Adrenal gland (tissue), 12 donors: ENCODE data around the gene SBF2. TPM values are rescaled to one million over a fixed set of nuclear protein-coding genes. Genes with fewer than 3 reads are reported as not detected.
A peak's percentile ranks its signal among the peaks of the same experiment; 100 is the strongest.

ENCODE experiments used
- DNase-seq, 7 donors: peaks; one replicate each; pipeline ENCODE4 v3.0.0-alpha.2; 2019 to 2020
- H3K27ac ChIP-seq, 5 donors: fragments of 200-600 bp; sonication (generic) in 4 of 5; 1 replicate in 3 of 5; 2 replicates in 2 of 5; pipeline versions ENCODE4 v1.5.1 to v1.8.0; 2016 to 2020; ENCODE audit warnings: mild to moderate bottlenecking in 1 of 5
- H3K27me3 ChIP-seq: fragments of 200-600 bp; 2 replicates; pipeline ENCODE4 v1.8.0; 2021
- H3K36me3 ChIP-seq, 2 donors: fragments of 200-600 bp; replicated peaks in 1 of 2; 1 replicate in 1 of 2; 2 replicates in 1 of 2; pipeline versions ENCODE4 v1.5.1 to v1.8.0; 2018 to 2022
- H3K4me1 ChIP-seq, 2 donors: fragments of 200-600 bp; replicated peaks in 1 of 2; 1 replicate in 1 of 2; 2 replicates in 1 of 2; pipeline versions ENCODE4 v1.5.1 to v1.8.0; 2018 to 2021
- H3K4me3 ChIP-seq, 4 donors: fragments of 200-600 bp; sonication (generic) in 3 of 4; one replicate each; pipeline ENCODE4 v1.5.1; 2016 to 2018
- H3K9me3 ChIP-seq, 3 donors: fragments of 200-600 bp; sonication (generic) in 1 of 3; replicated peaks in 1 of 3; 1 replicate in 2 of 3; 2 replicates in 1 of 3; pipeline versions ENCODE4 v1.5.1 to v1.8.0; 2016 to 2021
- POLR2A ChIP-seq, 2 donors: fragments of 450-650 bp; IDR thresholded peaks; one replicate each; pipeline ENCODE4 v1.6.1; 2017; ENCODE audit warnings: antibody characterized with exemption in 2 of 2, mild to moderate bottlenecking in 2 of 2, moderate library complexity in 1 of 2
- WGBS, 4 donors: extraction: QIAGEN DNeasy Blood & Tissue Kit in 2 of 4; methylation state at CpG; one replicate each; pipeline versions ENCODE4 v1.1.5 to v1.1.7; 2013 to 2017; 5-methylcytosine and 5-hydroxymethylcytosine counted together
- intact Hi-C, 2 donors: fragments of 100-400 bp; cut with DNase I; formaldehyde crosslinking; loops; one replicate each; pipeline versions ENCODE4 v1.14.1 to v1.15.0; 2022 to 2023
- polyA plus RNA-seq, 3 donors: library from polyadenylated mRNA; stranded (reverse); fragments of 200-250 nt in 2 of 3; fragments of 350-450 nt in 1 of 3; fragmentation: Illumina TruSeq in 1 of 3; extraction: RNeasy Lipid Tissue Mini Kit (QIAGEN cat#74804) in 1 of 3; gene quantifications; one replicate each; pipeline ENCODE4 v1.2.3, GENCODE V29; 2013 to 2014
- total RNA-seq, 9 donors: library from RNA; depleted of rRNA in 4 of 9; stranded (reverse); fragments of >200 nt in 4 of 9; fragments of 120-200 nt in 1 of 9; fragmentation: NEBNext Ultra II Directional in 1 of 9; extraction: Animal tissue kit (Norgen Biotek cat#: 25700) in 1 of 9; gene quantifications; one replicate each; pipeline versions ENCODE4 v1.1.0 to v1.2.4, GENCODE V29; 2013 to 2023
- TF ChIP-seq, protein P1 (sequence below), 6 experiments: fragments of 450-650 bp in 4 of 6; fragments of 200-600 bp in 2 of 6; sonication (generic) in 1 of 6; IDR thresholded peaks; 1 replicate in 5 of 6; 2 replicates in 1 of 6; pipeline versions ENCODE4 v1.5.1 to v1.8.0; 2016 to 2021; ENCODE audit warnings: antibody characterized with exemption in 6 of 6, mild to moderate bottlenecking in 2 of 6, moderate library complexity in 1 of 6
- donor health status: healthy with polysubstance abuse.
- donor health status: Bipolar disorder and iron deficiency.
- donor health status: DM: yes; HTN: yes; CAD: no.
- donor health status: DM: no; HTN: no; CAD: no.
- donor health status: DM: no; HTN: no; CAD: no.
- donor health status: DM: yes; HTN: yes; CAD: no.

The SBF2 gene
- total and polyA plus RNA-seq, 12 donors, result 12.5 to 66.7 (median 38.0) TPM

GRCh38 chr11:9804419-9804902 is 489.6 kb downstream of the SBF2 start:
- Histone ChIP-seq H3K4me1 (peaks cover 0 to 15% of the 10 kb centered on the region in 2 donors), H3K4me3 (no peak overlapping the region), H3K36me3 (peaks cover 0 to 6% of the 10 kb centered on the region in 2 donors), H3K27ac (peak overlapping the region in 1 of 5 donors; percentile 19), H3K9me3 (no peaks in the 10 kb centered on the region), H3K27me3 (no peaks in the 10 kb centered on the region)
- DNase-seq, result no peak
- intact Hi-C loops, result no loop called here
- 83 to 94% (median 87%) methylated on average over 2 of the region's 2 CpGs for WGBS, 4 donors
- TF ChIP-seq POLR2A (IDR thresholded peaks at IDR 0.05), result no peak
- TF ChIP-seq, protein P1, sequence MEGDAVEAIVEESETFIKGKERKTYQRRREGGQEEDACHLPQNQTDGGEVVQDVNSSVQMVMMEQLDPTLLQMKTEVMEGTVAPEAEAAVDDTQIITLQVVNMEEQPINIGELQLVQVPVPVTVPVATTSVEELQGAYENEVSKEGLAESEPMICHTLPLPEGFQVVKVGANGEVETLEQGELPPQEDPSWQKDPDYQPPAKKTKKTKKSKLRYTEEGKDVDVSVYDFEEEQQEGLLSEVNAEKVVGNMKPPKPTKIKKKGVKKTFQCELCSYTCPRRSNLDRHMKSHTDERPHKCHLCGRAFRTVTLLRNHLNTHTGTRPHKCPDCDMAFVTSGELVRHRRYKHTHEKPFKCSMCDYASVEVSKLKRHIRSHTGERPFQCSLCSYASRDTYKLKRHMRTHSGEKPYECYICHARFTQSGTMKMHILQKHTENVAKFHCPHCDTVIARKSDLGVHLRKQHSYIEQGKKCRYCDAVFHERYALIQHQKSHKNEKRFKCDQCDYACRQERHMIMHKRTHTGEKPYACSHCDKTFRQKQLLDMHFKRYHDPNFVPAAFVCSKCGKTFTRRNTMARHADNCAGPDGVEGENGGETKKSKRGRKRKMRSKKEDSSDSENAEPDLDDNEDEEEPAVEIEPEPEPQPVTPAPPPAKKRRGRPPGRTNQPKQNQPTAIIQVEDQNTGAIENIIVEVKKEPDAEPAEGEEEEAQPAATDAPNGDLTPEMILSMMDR (IDR thresholded peaks at IDR 0.05), result no peak

DNA sequence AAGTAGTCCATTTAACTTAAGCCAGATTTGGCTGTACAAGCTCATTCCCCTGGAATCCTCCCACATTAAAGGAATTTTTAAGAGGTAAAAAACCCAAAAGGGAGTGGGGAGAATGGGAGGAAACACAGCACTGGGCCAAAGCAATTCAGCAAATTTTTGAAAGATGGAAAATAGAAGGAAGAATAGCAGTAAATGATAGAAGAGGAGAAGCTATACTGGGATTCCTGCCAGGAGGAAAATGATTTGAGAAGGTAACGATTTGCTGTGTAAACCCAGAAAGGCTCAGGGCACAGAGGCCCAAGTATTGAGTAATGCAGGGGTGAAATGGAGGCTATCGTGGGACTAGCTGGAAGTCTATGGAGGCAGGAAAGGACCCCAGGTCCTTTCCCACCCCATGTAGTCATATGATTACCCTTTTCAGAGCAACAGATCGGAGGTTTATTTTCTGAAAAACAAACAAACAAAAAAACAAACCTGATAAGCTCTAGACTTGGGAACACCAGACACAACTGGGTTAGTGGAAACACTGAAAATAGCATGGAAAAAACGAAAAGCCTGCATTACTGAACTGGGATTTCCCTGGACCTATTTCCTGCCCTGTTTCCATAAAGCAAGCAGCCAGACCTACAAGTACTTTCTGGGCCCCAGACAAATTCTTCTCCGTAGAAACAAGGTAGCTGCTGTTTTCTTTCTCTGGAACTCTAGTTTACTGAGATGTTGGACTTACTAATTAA is 490.2 kb downstream of the SBF2 start:
- Histone ChIP-seq H3K4me1 (peaks cover 0 to 15% of the 10 kb centered on the region in 2 donors), H3K36me3 (peaks cover 0 to 6% of the 10 kb centered on the region in 2 donors), H3K27ac (peak overlapping the region in 1 of 5 donors; percentile 19), H3K27me3 (no peaks in the 10 kb centered on the region), H3K4me3 (no peak overlapping the region), H3K9me3 (no peaks in the 10 kb centered on the region)
- intact Hi-C loops, result no loop called here
- WGBS, 4 donors, result 72 to 77% (median 73%) methylated on average over 5 of the region's 5 CpGs
- TF ChIP-seq, protein P1 (IDR thresholded peaks at IDR 0.05), result no peak
- no peak for TF ChIP-seq POLR2A (IDR thresholded peaks at IDR 0.05)
- no peak for DNase-seq

DNA sequence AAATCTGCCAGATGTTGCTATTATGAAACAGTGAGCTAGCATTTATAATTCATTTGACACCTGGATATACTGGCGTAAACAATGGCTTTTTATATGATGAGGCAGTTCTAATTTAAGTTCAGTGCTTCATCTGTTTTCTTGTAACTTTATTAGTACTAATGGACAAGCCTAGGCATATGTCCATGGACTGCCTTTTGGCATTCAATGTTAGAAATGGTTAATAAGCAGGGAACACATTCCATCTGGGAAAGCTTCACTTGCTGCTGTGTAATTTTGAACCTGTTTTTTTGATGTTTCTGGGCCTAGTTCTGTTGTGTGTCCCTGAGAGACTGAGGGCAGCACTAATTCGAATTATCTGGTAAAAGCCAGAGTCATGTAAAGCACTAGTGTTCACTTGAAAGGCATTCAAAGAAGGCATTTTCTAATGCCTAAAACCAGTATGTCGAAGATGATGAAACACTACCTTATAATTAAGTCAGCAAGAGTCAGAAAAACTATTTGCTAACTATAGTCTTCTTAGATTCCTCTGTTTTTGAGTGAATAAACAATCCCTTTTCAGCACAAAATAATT is 491.6 kb downstream of the SBF2 start:
- WGBS, 4 donors, result 69 to 80% (median 75%) methylated on average over 3 of the region's 3 CpGs
- Histone ChIP-seq H3K27me3 (no peaks in the 10 kb centered on the region), H3K9me3 (no peaks in the 10 kb centered on the region), H3K36me3 (peaks cover 0 to 6% of the 10 kb centered on the region in 2 donors), H3K4me1 (peaks cover 0 to 15% of the 10 kb centered on the region in 2 donors), H3K4me3 (no peak overlapping the region), H3K27ac (no peak overlapping the region)
- no peak for DNase-seq
- no peak for TF ChIP-seq POLR2A (IDR thresholded peaks at IDR 0.05)
- TF ChIP-seq, protein P1 (IDR thresholded peaks at IDR 0.05), result no peak
- intact Hi-C loops, result no loop called here

DNA sequence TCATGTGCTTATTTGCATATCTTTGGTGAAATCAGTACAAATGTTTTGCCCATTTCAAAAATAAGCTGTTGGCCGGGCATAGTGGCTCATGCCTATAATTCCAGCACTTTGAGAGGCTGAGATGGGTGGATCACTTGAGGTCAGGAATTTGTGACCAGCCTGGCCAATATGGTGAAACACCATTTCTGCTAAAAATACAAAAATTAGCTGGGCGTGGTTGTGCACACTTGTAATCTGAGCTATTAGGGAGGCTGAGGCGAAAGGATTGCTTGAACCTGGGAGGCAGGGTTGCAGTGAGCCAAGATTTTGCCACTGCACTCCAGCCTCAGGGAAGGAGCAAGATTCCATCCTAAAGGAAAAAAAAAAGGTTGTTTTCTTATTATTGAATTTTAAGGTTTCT is 494.1 kb downstream of the SBF2 start:
- DNase-seq, result no peak
- Histone ChIP-seq H3K4me3 (no peak overlapping the region), H3K27ac (no peak overlapping the region), H3K9me3 (no peaks in the 10 kb centered on the region), H3K27me3 (no peaks in the 10 kb centered on the region), H3K36me3 (no peaks in the 10 kb centered on the region), H3K4me1 (peaks cover 0 to 15% of the 10 kb centered on the region in 2 donors)
- TF ChIP-seq POLR2A (IDR thresholded peaks at IDR 0.05), result no peak
- TF ChIP-seq, protein P1 (IDR thresholded peaks at IDR 0.05), result no peak
- intact Hi-C loops, result no loop called here
- WGBS, 4 donors, result 93 to 96% (median 95%) methylated on average over 3 of the region's 3 CpGs
